Astrocyte (in vitro differentiated cells and primary cell): ENCODE results near the gene GIGYF2. TPM values are rescaled to one million over a fixed set of nuclear protein-coding genes. Genes with fewer than 3 reads are reported as not detected.
"Not testable (repeated sequence)": the region's sequence is repeated elsewhere in the genome, so short reads cannot be mapped to it uniquely, and the experiment has no call there.

Source experiments
- DNase-seq: peaks from one replicate; pipeline ENCODE4 v3.0.0-alpha.2; 2010; ENCODE audit warnings: low read depth
- FAIRE-seq: peaks from 2 replicates; lab custom pipeline; 2011; peaks lifted over from hg19 to GRCh38; lab: Jason Lieb, UNC
- H2AFZ ChIP-seq: 2 replicates; pipeline ENCODE4 v1.6.0; 2012; ENCODE audit warnings: low read depth, low read length, inconsistent platforms
- H3K27ac ChIP-seq: 2 replicates; pipeline ENCODE4 v1.5.1; 2011; ENCODE audit warnings: low read depth, low read length, inconsistent platforms
- H3K27me3 ChIP-seq: 2 replicates; pipeline ENCODE4 v1.6.0; 2011; ENCODE audit warnings: low read length, inconsistent platforms; ENCODE audit not compliant: insufficient read depth
- H3K36me3 ChIP-seq: 2 replicates; pipeline ENCODE4 v1.5.1; 2011; ENCODE audit warnings: low read length, inconsistent platforms; ENCODE audit not compliant: insufficient read depth
- H3K4me1 ChIP-seq: 2 replicates; pipeline ENCODE4 v1.5.1; 2011; ENCODE audit warnings: low read length, inconsistent platforms; ENCODE audit not compliant: insufficient read depth
- H3K4me2 ChIP-seq: 2 replicates; pipeline ENCODE4 v1.6.0; 2012; ENCODE audit warnings: low read length, inconsistent platforms
- H3K4me3 ChIP-seq: 2 replicates; pipeline ENCODE4 v1.5.1; 2011; ENCODE audit warnings: low read depth, mild to moderate bottlenecking, low read length, inconsistent platforms; ENCODE audit not compliant: insufficient read depth
- H3K79me2 ChIP-seq: 2 replicates; pipeline ENCODE4 v1.6.0; 2012; ENCODE audit warnings: mild to moderate bottlenecking, low read length, inconsistent platforms; ENCODE audit not compliant: insufficient read depth
- H3K9ac ChIP-seq: 2 replicates; pipeline ENCODE4 v1.6.0; 2012; ENCODE audit warnings: mild to moderate bottlenecking, low read length, inconsistent platforms
- H3K9me3 ChIP-seq: 2 replicates; pipeline ENCODE4 v1.5.1; 2012; ENCODE audit warnings: low read depth, mild to moderate bottlenecking, low read length, inconsistent platforms; ENCODE audit not compliant: insufficient read depth
- H4K20me1 ChIP-seq: 2 replicates; pipeline ENCODE4 v1.6.0; 2012; ENCODE audit warnings: low read length, inconsistent platforms; ENCODE audit not compliant: insufficient read depth
- H3K27ac Mint-ChIP-seq: one replicate; pipeline ENCODE4 v1.8.0; 2021; ENCODE audit warnings: mild to moderate bottlenecking, mixed read lengths; ENCODE audit not compliant: unreplicated experiment
- H3K27me3 Mint-ChIP-seq: one replicate; pipeline ENCODE4 v1.8.0; 2021; ENCODE audit warnings: low read depth, mixed read lengths; ENCODE audit not compliant: unreplicated experiment
- H3K36me3 Mint-ChIP-seq: one replicate; pipeline ENCODE4 v1.8.0; 2021; ENCODE audit warnings: low read depth, mixed read lengths; ENCODE audit not compliant: unreplicated experiment
- H3K4me1 Mint-ChIP-seq: one replicate; pipeline ENCODE4 v1.8.0; 2021; ENCODE audit warnings: low read depth, mixed read lengths; ENCODE audit not compliant: unreplicated experiment
- H3K4me3 Mint-ChIP-seq: one replicate; pipeline ENCODE4 v1.8.0; 2021; ENCODE audit warnings: mild to moderate bottlenecking, moderate library complexity, mixed read lengths; ENCODE audit not compliant: unreplicated experiment
- H3K9me3 Mint-ChIP-seq: one replicate; pipeline ENCODE4 v1.8.0; 2021; ENCODE audit warnings: mild to moderate bottlenecking, mixed read lengths; ENCODE audit not compliant: unreplicated experiment
- CTCF ChIP-seq: IDR thresholded peaks from 2 replicates; pipeline ENCODE4 v1.5.1; 2011; ENCODE audit warnings: low read depth, mild to moderate bottlenecking, inconsistent platforms, low read length, moderate library complexity; ENCODE audit not compliant: insufficient read depth
- EZH2 ChIP-seq: IDR thresholded peaks from 2 replicates; pipeline ENCODE4 v1.6.1; 2012; ENCODE audit warnings: mild to moderate bottlenecking, low read length, inconsistent platforms; ENCODE audit not compliant: insufficient read depth
- total RNA-seq: library from RNA; stranded (reverse); gene quantifications from 2 replicates; pipeline ENCODE4 v1.2.1, GENCODE V29; 2021

GIGYF2 gene
- total RNA-seq, 1 donor from 2014 or later, result 47.1 TPM

GRCh38 chr2:232683368-232683767 is 13.8 kb upstream of the GIGYF2 start:
- no peaks in the 10 kb centered on the region for H3K9me3 ChIP-seq
- peaks cover 21% of the 10 kb centered on the region for H3K27me3 Mint-ChIP-seq
- no peaks in the 10 kb centered on the region for H3K9me3 Mint-ChIP-seq
- H3K27ac ChIP-seq, result no peak overlapping the region
- no peaks in the 10 kb centered on the region for H3K4me1 ChIP-seq
- H3K27me3 ChIP-seq, result peaks cover 2% of the 10 kb centered on the region
- H3K4me1 Mint-ChIP-seq, result no peaks in the 10 kb centered on the region
- no peaks in the 10 kb centered on the region for H4K20me1 ChIP-seq
- FAIRE-seq (no peak), DNase-seq (no peak)
- H3K36me3 Mint-ChIP-seq, result peaks cover 5% of the 10 kb centered on the region
- no peaks in the 10 kb centered on the region for H3K79me2 ChIP-seq
- TF ChIP-seq EZH2 (no peak), CTCF (no peak)
- H3K4me3 Mint-ChIP-seq, result no peak overlapping the region
- no peaks in the 10 kb centered on the region for H3K36me3 ChIP-seq
- H3K27ac Mint-ChIP-seq, result no peak overlapping the region
- no peak overlapping the region for H3K9ac ChIP-seq
- H3K4me2 ChIP-seq, result no peak overlapping the region
- H2AFZ ChIP-seq, result no peak overlapping the region
- no peak overlapping the region for H3K4me3 ChIP-seq

- not testable (repeated sequence) for H3K4me3 Mint-ChIP-seq, FAIRE-seq, H3K36me3 Mint-ChIP-seq, H3K9ac ChIP-seq, H3K27me3 ChIP-seq, H3K9me3 ChIP-seq, H3K4me3 ChIP-seq, H3K36me3 ChIP-seq, H3K4me1 ChIP-seq, H3K9me3 Mint-ChIP-seq, H4K20me1 ChIP-seq, H3K27ac Mint-ChIP-seq, H3K79me2 ChIP-seq, H3K27ac ChIP-seq, H2AFZ ChIP-seq, H3K4me2 ChIP-seq, H3K4me1 Mint-ChIP-seq, DNase-seq
- peaks cover 21% of the 10 kb centered on the region for H3K27me3 Mint-ChIP-seq
These were observed 11.7 kb upstream of the GIGYF2 start for GRCh38 chr2:232685391-232685790.

- Histone ChIP-seq H3K4me1 (no peaks in the 10 kb centered on the region), H3K4me3 (no peak overlapping the region), H3K79me2 (no peaks in the 10 kb centered on the region), H4K20me1 (no peaks in the 10 kb centered on the region), H3K4me2 (no peak overlapping the region), H3K9ac (no peak overlapping the region), H3K27me3 (peaks cover 2% of the 10 kb centered on the region), H2AFZ (no peak overlapping the region), H3K36me3 (no peaks in the 10 kb centered on the region), H3K9me3 (no peaks in the 10 kb centered on the region), H3K27ac (no peak overlapping the region)
- Mint-ChIP-seq H3K27me3 (peaks cover 14% of the 10 kb centered on the region), H3K36me3 (no peaks in the 10 kb centered on the region), H3K27ac (no peak overlapping the region), H3K9me3 (no peaks in the 10 kb centered on the region), H3K4me1 (no peaks in the 10 kb centered on the region), H3K4me3 (no peak overlapping the region)
- FAIRE-seq (no peak), DNase-seq (no peak)
- TF ChIP-seq CTCF (no peak), EZH2 (no peak)
These were observed 9.6 kb upstream of the GIGYF2 start for GRCh38 chr2:232687382-232688160.
